Kidney (tissue), 14 donors: ENCODE data around the gene EFHD2. TPM values are rescaled to one million over a fixed set of nuclear protein-coding genes. Genes with fewer than 3 reads are reported as not detected.

Source experiments
- DNase-seq, 5 donors: peaks; one replicate each; pipeline ENCODE4 v3.0.0-alpha.2; 2013 to 2020
- FAIRE-seq: peaks from 2 replicates; lab custom pipeline; 2012; peaks lifted over from hg19 to GRCh38; lab: Jason Lieb, UNC
- H3K27ac ChIP-seq, 2 donors: one replicate each; pipeline ENCODE4 v1.7.0; 2013; ENCODE audit warnings: low read depth in 2 of 2, low read length in 2 of 2, inconsistent platforms in 1 of 2
- H3K27me3 ChIP-seq: one replicate; pipeline ENCODE4 v1.7.1; 2013; ENCODE audit warnings: low read length, inconsistent platforms; ENCODE audit not compliant: control insufficient read depth, insufficient read depth
- H3K36me3 ChIP-seq, 3 donors: one replicate each; pipeline versions ENCODE4 v1.7.0 to v1.7.1; 2013; ENCODE audit warnings: low read length in 3 of 3, control low read depth in 1 of 3, inconsistent platforms in 1 of 3; ENCODE audit not compliant: insufficient read depth in 3 of 3, control insufficient read depth in 2 of 3
- H3K4me1 ChIP-seq, 3 donors: one replicate each; pipeline versions ENCODE4 v1.7.0 to v1.7.1; 2013; ENCODE audit warnings: low read length in 3 of 3, inconsistent platforms in 1 of 3, low read depth in 1 of 3; ENCODE audit not compliant: control insufficient read depth in 2 of 3, insufficient read depth in 2 of 3
- H3K4me3 ChIP-seq, 3 donors: one replicate each; pipeline versions ENCODE4 v1.7.0 to v1.8.1; 2013; ENCODE audit warnings: low read length in 3 of 3, control low read depth in 1 of 3, inconsistent platforms in 1 of 3
- H3K9ac ChIP-seq, 3 donors: one replicate each; pipeline versions ENCODE4 v1.7.0 to v1.7.1; 2013; ENCODE audit warnings: low read length in 3 of 3, control low read depth in 1 of 3, inconsistent platforms in 1 of 3
- H3K9me3 ChIP-seq, 3 donors: one replicate each; pipeline versions ENCODE4 v1.7.0 to v1.7.1; 2013; ENCODE audit warnings: low read length in 3 of 3, control low read depth in 1 of 3, inconsistent platforms in 1 of 3; ENCODE audit not compliant: control insufficient read depth in 2 of 3, insufficient read depth in 1 of 3
- intact Hi-C: fragments of 100-400 bp; cut with DNase I; formaldehyde crosslinking; loops from one replicate; pipeline ENCODE4 v1.11.1; 2022
- polyA plus RNA-seq: library from polyadenylated mRNA; stranded (reverse); fragments of 350-450 nt; fragmentation: Illumina TruSeq; extraction: RNeasy Lipid Tissue Mini Kit (QIAGEN cat#74804); gene quantifications from one replicate; pipeline ENCODE4 v1.2.3, GENCODE V29; 2014; ENCODE audit warnings: low read depth, low replicate concordance; ENCODE audit not compliant: insufficient read depth
- total RNA-seq: library from RNA; stranded (reverse); fragmentation: NEBNext Ultra II Directional; extraction: Animal tissue kit (Norgen Biotek cat#: 25700); gene quantifications from one replicate; pipeline ENCODE4 v1.2.1, GENCODE V29; 2021
- TF ChIP-seq, protein P1 (sequence below): IDR thresholded peaks from 3 replicates; pipeline ENCODE4 v1.5.1; 2012; ENCODE audit warnings: mild to moderate bottlenecking, moderate library complexity, borderline replicate concordance; ENCODE audit not compliant: insufficient read depth; ENCODE audit errors: extremely low read depth
- donor health status: control.
- donor health status: control.
- donor health status: control.
- donor health status: control.
- donor health status: control.
- donor health status: DM: yes; HTN: yes; CAD: no.
- donor health status: Normal renal cell carcinoma (clear cell type).

The EFHD2 gene
- total and polyA plus RNA-seq, 2 donors from 2014 or later, result 20.2 to 37.5 TPM

DNA sequence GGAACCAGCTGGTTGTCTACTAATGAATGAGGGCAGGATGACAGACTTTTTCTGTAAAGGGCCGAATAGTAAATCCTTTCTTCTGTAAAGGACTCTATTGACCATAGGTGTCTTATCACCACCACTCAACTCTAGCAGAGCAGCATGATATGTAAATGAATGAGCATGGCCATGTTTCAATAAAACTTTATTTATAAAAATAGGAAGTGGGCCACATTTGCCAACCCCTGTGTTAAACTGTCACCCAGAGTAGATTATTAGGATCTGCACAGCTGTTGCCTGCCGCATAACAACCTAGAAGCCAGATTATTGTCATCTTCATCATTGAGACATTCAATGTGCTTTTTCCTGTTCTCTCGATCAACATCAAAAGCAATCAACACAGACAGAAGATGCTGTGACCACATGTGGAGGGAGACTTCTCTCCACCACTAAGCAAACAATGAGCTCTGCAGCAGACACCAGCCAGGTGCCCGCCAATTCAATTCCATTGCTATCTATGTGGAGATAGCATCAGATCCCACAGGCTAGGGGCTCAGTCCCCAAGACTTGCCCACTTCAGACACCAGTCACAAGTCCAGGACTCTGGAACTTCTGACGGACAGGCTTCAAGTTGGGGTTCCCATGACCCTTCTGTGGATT is 6.8 kb upstream of the EFHD2 start:
- H3K27me3 ChIP-seq, result no peaks in the 10 kb centered on the region
- no peak overlapping the region for H3K9ac ChIP-seq
- FAIRE-seq (no peak), DNase-seq (no peak)
- no peaks in the 10 kb centered on the region for H3K9me3 ChIP-seq
- H3K4me1 ChIP-seq, result no peaks in the 10 kb centered on the region
- TF ChIP-seq, protein P1, sequence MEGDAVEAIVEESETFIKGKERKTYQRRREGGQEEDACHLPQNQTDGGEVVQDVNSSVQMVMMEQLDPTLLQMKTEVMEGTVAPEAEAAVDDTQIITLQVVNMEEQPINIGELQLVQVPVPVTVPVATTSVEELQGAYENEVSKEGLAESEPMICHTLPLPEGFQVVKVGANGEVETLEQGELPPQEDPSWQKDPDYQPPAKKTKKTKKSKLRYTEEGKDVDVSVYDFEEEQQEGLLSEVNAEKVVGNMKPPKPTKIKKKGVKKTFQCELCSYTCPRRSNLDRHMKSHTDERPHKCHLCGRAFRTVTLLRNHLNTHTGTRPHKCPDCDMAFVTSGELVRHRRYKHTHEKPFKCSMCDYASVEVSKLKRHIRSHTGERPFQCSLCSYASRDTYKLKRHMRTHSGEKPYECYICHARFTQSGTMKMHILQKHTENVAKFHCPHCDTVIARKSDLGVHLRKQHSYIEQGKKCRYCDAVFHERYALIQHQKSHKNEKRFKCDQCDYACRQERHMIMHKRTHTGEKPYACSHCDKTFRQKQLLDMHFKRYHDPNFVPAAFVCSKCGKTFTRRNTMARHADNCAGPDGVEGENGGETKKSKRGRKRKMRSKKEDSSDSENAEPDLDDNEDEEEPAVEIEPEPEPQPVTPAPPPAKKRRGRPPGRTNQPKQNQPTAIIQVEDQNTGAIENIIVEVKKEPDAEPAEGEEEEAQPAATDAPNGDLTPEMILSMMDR, result no peak
- no peak overlapping the region for H3K4me3 ChIP-seq
- H3K27ac ChIP-seq, result no peak overlapping the region
- intact Hi-C loops, result no loop called here
- H3K36me3 ChIP-seq, result no peaks in the 10 kb centered on the region

DNA sequence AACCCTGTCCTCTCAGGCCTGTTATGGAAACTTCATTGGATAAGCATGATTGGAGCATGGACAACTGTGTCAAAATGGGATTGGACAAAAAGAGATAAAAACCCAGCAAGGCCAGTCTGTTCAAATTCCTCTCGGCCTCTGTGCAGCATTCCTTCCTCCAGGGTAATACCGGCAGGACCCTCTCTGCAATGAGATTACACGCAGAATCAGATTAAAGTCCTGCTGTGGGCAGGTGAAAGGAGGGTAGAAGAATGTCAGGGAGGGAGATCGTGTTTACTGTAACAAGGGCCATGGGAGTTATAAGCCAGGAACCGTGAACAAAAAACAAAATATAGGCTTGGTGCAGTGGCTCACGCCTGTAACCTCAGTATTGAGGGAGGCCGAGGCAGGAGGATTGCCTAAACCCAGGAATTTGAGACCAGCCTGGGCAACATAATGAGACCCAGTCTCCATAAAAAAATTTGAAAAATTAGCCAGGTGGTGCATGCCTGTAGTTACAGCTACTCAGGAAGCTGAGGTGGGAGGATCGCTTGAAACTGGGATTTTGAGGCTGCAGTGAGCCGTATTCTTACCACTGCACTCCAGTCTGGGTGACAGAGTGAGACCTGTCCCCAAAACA is 5.6 kb upstream of the EFHD2 start:
- intact Hi-C loops, result no loop called here
- FAIRE-seq (no peak), DNase-seq (no peak)
- Histone ChIP-seq H3K9ac (no peak overlapping the region), H3K36me3 (no peaks in the 10 kb centered on the region), H3K27me3 (no peaks in the 10 kb centered on the region), H3K4me1 (peaks cover 0 to under 1% (median 0%) of the 10 kb centered on the region in 3 donors), H3K27ac (no peak overlapping the region), H3K4me3 (no peak overlapping the region), H3K9me3 (no peaks in the 10 kb centered on the region)
- TF ChIP-seq, protein P1, result no peak

DNA sequence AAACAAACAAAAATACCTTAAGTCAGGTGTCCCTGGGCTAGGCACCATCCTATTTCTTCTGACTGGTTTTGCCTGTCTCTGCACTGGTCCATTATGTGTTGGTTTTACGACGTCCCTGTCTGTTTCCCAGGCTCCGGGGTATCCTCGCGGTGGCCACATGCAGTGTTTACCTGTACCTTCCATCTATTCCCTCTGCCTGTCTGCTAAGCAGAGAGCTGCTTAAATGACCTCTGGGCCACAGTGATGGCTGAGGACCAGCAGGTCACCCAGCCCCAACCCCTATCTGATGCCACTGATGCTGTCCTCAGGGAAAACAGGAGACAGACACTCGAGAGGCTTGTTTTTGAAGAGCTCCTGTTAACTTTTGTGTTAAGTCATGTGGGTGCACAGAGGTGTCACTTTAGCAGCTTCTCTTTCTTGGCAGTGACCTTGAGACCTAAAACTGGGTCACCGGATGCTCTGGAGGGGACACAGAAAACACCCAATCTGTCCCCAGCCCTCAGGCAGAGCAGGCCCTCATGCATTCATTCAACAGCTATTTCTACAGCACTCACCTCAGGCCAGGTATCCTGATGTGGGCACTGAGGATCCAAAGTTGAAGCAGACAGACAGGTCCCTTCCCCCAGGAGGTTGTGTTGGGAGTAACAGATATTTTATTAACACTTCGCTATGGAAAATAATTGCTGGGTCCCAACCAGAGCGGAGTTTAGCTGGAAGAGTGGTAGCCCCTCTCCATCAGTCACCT is 4.4 kb upstream of the EFHD2 start:
- no peak for DNase-seq
- no peaks in the 10 kb centered on the region for H3K9me3 ChIP-seq
- H3K27me3 ChIP-seq, result no peaks in the 10 kb centered on the region
- H3K9ac ChIP-seq, result no peak overlapping the region
- peaks cover 0 to 3% (median 0%) of the 10 kb centered on the region in 3 donors for H3K4me1 ChIP-seq
- TF ChIP-seq, protein P1, result no peak
- H3K27ac ChIP-seq, result no peak overlapping the region
- H3K36me3 ChIP-seq, result no peaks in the 10 kb centered on the region
- H3K4me3 ChIP-seq, result no peak overlapping the region
- FAIRE-seq, result no peak
- intact Hi-C loops, result no loop called here
